AG04450 (cell line): ENCODE measurements around the gene MSI2. TPM values are rescaled to one million over a fixed set of nuclear protein-coding genes. Genes with fewer than 3 reads are reported as not detected.

Source experiments
- CTCF ChIA-PET: fragments of 300-600, 350-600 bp; formaldehyde crosslinking; extraction: SDS; loops from one replicate; lab custom pipeline; 2022; ENCODE audit warnings: antibody characterized with exemption, inconsistent platforms; lab: Charles Lee
- POLR2A ChIA-PET: fragments of 350-600 bp; formaldehyde crosslinking; extraction: SDS; loops from one replicate; lab custom pipeline; 2021; ENCODE audit warnings: antibody characterized with exemption, inconsistent platforms; lab: Yijun Ruan, JAX
- DNase-seq: peaks from one replicate; pipeline ENCODE4 v3.0.0-alpha.2; 2011; ENCODE audit warnings: low read depth, low spot score
- H3K27ac ChIP-seq: one replicate; pipeline ENCODE4 v1.5.1; 2012; ENCODE audit warnings: low read depth, low read length, control low read depth
- H3K27me3 ChIP-seq: one replicate; pipeline ENCODE4 v1.6.0; 2012; ENCODE audit warnings: low read length; ENCODE audit not compliant: control insufficient read depth, insufficient read depth
- H3K4me3 ChIP-seq: 2 replicates; pipeline ENCODE4 v1.5.1; 2011; ENCODE audit warnings: mild to moderate bottlenecking, low read depth, low read length, control low read depth
- H3K9me3 ChIP-seq: 2 replicates; pipeline ENCODE4 v1.5.1; 2012; ENCODE audit warnings: low read length; ENCODE audit not compliant: control insufficient read depth, insufficient read depth
- polyA plus RNA-seq: library from polyadenylated mRNA; depleted of rRNA; stranded (reverse); fragments of >200 nt; gene quantifications from 2 replicates; pipeline ENCODE4 v1.2.3, GENCODE V29; 2011
- TF ChIP-seq, protein P1 (sequence below): IDR thresholded peaks from 2 replicates; pipeline ENCODE4 v1.5.1; 2011; ENCODE audit warnings: low read depth, low read length, control low read depth, inconsistent platforms

The MSI2 gene
- polyA plus RNA-seq, 1 experiment, result 26.2 TPM

DNA sequence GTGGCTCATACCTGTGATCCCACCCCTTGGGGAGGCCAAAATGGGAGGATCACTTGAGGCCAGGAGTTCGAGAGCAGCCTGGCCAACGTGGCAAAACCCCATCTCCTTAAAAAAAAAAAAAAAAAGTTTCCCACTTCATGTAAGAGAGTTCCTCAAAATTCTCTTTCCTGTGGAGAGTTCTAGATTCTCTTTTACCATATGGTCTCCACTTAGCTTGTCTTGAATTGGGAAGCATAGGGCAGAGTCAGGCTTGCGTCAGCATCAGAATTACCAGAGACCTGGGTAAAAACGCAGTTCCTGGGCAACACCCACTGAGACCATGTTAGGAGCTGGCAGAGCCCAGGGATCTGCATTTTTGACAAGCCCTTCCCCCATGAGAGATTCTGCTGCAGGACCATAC is 330.4 kb downstream of the MSI2 start:
- TF ChIP-seq, protein P1, sequence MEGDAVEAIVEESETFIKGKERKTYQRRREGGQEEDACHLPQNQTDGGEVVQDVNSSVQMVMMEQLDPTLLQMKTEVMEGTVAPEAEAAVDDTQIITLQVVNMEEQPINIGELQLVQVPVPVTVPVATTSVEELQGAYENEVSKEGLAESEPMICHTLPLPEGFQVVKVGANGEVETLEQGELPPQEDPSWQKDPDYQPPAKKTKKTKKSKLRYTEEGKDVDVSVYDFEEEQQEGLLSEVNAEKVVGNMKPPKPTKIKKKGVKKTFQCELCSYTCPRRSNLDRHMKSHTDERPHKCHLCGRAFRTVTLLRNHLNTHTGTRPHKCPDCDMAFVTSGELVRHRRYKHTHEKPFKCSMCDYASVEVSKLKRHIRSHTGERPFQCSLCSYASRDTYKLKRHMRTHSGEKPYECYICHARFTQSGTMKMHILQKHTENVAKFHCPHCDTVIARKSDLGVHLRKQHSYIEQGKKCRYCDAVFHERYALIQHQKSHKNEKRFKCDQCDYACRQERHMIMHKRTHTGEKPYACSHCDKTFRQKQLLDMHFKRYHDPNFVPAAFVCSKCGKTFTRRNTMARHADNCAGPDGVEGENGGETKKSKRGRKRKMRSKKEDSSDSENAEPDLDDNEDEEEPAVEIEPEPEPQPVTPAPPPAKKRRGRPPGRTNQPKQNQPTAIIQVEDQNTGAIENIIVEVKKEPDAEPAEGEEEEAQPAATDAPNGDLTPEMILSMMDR, result no peak
- ChIA-PET CTCF (interaction anchor here (0.7 to 6.3 kb wide), 4 partner anchors 12 to 344 kb away, joined by 4 to 49 read pairs (median 6); no protein-coding TSS in a partner anchor), POLR2A (interaction anchor here (1.2 kb wide), 1 partner anchor 9 kb away, joined by 5 read pairs; no protein-coding TSS in a partner anchor)
- DNase-seq, result no peak
- no peaks in the 10 kb centered on the region; the same call in 1 of the 2 replicates for H3K9me3 ChIP-seq
- no peak overlapping the region for H3K4me3 ChIP-seq
- no peak overlapping the region for H3K27ac ChIP-seq
- H3K27me3 ChIP-seq, result no peaks in the 10 kb centered on the region

DNA sequence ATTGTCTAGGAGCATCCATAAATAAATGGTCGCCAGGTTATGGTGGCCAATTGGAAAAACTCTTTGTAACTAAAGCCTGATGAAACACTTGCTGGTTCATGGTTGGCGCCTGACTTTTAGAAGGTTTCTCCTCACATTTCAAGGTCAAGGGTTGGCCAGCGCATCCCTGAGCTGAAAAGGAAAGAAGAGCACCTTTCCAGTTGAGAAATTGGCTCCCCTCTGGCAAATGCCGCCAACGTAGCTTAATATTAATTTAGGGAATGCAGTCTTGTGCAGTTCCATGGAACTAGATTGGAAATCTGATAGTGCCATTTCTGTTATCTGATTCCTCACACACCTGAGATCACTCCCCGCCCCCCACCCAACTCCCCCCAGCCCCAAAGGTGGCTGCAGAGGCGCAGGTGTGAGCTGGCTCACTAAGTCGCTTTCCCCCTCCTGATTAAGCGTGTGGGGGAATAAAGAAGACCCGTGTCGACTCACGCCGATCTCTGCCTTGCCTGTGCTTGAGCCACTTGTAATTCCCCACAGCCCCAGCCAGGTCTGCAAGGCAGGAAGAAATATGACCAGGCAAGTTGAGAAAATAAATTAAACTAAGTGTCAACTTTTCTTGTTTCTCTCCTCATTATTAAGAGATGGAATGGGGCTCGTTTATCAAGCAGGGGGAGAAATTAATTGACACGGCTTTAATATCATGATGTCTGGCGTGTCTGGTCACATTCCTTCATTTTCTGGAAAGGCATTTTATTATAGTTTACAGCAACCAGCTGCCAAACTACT is 331.1 kb downstream of the MSI2 start:
- TF ChIP-seq, protein P1, result no peak

DNA sequence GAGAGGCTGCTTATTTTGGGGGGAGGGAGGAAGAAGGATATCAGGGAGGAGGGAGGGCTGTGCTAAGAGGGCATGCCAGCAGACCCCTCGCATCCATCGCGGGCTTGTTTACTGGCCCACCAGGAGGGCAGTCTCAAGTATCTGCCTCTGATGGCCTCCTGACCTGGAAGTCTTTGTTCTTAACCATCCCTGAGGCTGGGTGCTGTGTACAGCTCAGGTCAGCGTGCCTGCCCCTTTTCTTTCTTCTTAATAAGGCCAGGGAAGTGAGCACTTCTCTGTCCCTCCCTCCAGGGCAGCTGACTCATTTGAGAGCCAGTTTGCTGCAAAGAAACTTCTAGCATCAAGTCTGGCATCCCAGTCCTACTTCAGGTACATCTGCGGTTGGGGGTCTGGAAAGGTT is 331.8 kb downstream of the MSI2 start:
- Histone ChIP-seq H3K27ac (no peak overlapping the region), H3K27me3 (no peaks in the 10 kb centered on the region), H3K4me3 (no peak overlapping the region), H3K9me3 (no peaks in the 10 kb centered on the region; the same call in 1 of the 2 replicates)
- no peak for DNase-seq
- CTCF ChIA-PET, result interaction anchor here (1.9 to 6.3 kb wide), 2 partner anchors 10 kb away, joined by 5 to 49 read pairs; no protein-coding TSS in a partner anchor
- TF ChIP-seq, protein P1, result no peak
- POLR2A ChIA-PET, result no interaction called here

More for the DNA sequence above, 331.1 kb downstream of the MSI2 start:
- Histone ChIP-seq H3K27ac (no peak overlapping the region), H3K9me3 (no peaks in the 10 kb centered on the region; the same call in 1 of the 2 replicates), H3K27me3 (no peaks in the 10 kb centered on the region), H3K4me3 (no peak overlapping the region)
- DNase-seq, result no peak
- POLR2A ChIA-PET, result no interaction called here
- CTCF ChIA-PET, result interaction anchor here (1.8 to 6.3 kb wide), 4 partner anchors 9 to 344 kb away, joined by 5 to 49 read pairs (median 6); no protein-coding TSS in a partner anchor

DNA sequence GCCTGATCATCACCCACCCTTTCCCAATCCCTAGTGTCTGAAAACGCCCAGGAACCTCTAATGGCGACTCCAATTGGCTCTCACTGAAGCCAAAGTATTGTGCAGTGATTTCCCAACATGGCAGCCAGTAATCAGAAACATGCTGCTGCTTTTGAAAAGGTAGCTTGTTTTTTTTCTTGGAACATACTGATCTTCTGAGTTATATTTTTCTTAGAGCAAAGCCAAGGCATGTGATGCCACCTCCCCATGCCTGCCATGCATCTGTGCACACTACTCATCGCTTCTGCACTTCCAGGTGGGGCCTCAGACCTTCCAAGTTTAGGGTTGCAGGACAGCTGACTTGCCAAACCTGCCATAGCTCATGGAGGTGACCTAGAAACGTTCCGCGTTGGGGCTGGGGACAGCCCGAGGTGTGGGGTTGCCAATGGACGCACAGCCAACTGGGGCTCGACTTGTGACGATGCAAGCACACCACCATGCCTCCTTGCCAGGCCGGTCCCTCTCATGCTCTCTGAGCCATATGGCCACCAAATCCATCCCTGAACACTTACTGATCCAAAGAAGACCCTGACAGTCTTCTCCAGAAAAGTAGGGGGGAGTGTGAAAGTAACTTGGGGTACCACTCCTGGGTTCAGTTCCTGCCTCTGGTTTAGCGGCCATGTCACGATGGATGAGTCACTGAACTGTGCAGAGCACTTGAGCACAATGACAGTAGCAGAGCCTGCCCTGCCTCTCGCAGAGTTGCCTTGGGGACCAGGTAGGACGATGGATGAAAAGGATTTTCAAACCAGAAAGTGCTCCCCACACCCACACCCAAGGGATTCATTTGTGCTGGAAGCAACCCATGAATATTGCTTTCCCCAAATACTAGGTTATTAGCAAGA is 333.1 kb downstream of the MSI2 start:
- Histone ChIP-seq H3K27me3 (no peaks in the 10 kb centered on the region), H3K9me3 (no peaks in the 10 kb centered on the region; the same call in 1 of the 2 replicates), H3K4me3 (no peak overlapping the region), H3K27ac (no peak overlapping the region)
- TF ChIP-seq, protein P1, result no peak
- ChIA-PET POLR2A (no interaction called here), CTCF (interaction anchor here (0.7 to 6.3 kb wide), 3 partner anchors 9 to 347 kb away, joined by 4 to 49 read pairs (median 4); no protein-coding TSS in a partner anchor)
- no peak for DNase-seq
